Astrocyte (in vitro differentiated cells and primary cell): ENCODE measurements around the gene CDYL. TPM values are rescaled to one million over a fixed set of nuclear protein-coding genes. Genes with fewer than 3 reads are reported as not detected.
A peak's percentile ranks its signal among the peaks of the same experiment; 100 is the strongest.

Experiments used
- DNase-seq: peaks from one replicate; pipeline ENCODE4 v3.0.0-alpha.2; 2010; ENCODE audit warnings: low read depth
- FAIRE-seq: peaks from 2 replicates; lab custom pipeline; 2011; peaks lifted over from hg19 to GRCh38; lab: Jason Lieb, UNC
- H2AFZ ChIP-seq: 2 replicates; pipeline ENCODE4 v1.6.0; 2012; ENCODE audit warnings: low read depth, low read length, inconsistent platforms
- H3K27ac ChIP-seq: 2 replicates; pipeline ENCODE4 v1.5.1; 2011; ENCODE audit warnings: low read depth, low read length, inconsistent platforms
- H3K27me3 ChIP-seq: 2 replicates; pipeline ENCODE4 v1.6.0; 2011; ENCODE audit warnings: low read length, inconsistent platforms; ENCODE audit not compliant: insufficient read depth
- H3K36me3 ChIP-seq: 2 replicates; pipeline ENCODE4 v1.5.1; 2011; ENCODE audit warnings: low read length, inconsistent platforms; ENCODE audit not compliant: insufficient read depth
- H3K4me1 ChIP-seq: 2 replicates; pipeline ENCODE4 v1.5.1; 2011; ENCODE audit warnings: low read length, inconsistent platforms; ENCODE audit not compliant: insufficient read depth
- H3K4me2 ChIP-seq: 2 replicates; pipeline ENCODE4 v1.6.0; 2012; ENCODE audit warnings: low read length, inconsistent platforms
- H3K4me3 ChIP-seq: 2 replicates; pipeline ENCODE4 v1.5.1; 2011; ENCODE audit warnings: low read depth, mild to moderate bottlenecking, low read length, inconsistent platforms; ENCODE audit not compliant: insufficient read depth
- H3K79me2 ChIP-seq: 2 replicates; pipeline ENCODE4 v1.6.0; 2012; ENCODE audit warnings: mild to moderate bottlenecking, low read length, inconsistent platforms; ENCODE audit not compliant: insufficient read depth
- H3K9ac ChIP-seq: 2 replicates; pipeline ENCODE4 v1.6.0; 2012; ENCODE audit warnings: mild to moderate bottlenecking, low read length, inconsistent platforms
- H3K9me3 ChIP-seq: 2 replicates; pipeline ENCODE4 v1.5.1; 2012; ENCODE audit warnings: low read depth, mild to moderate bottlenecking, low read length, inconsistent platforms; ENCODE audit not compliant: insufficient read depth
- H4K20me1 ChIP-seq: 2 replicates; pipeline ENCODE4 v1.6.0; 2012; ENCODE audit warnings: low read length, inconsistent platforms; ENCODE audit not compliant: insufficient read depth
- H3K27ac Mint-ChIP-seq: one replicate; pipeline ENCODE4 v1.8.0; 2021; ENCODE audit warnings: mild to moderate bottlenecking, mixed read lengths; ENCODE audit not compliant: unreplicated experiment
- H3K27me3 Mint-ChIP-seq: one replicate; pipeline ENCODE4 v1.8.0; 2021; ENCODE audit warnings: low read depth, mixed read lengths; ENCODE audit not compliant: unreplicated experiment
- H3K36me3 Mint-ChIP-seq: one replicate; pipeline ENCODE4 v1.8.0; 2021; ENCODE audit warnings: low read depth, mixed read lengths; ENCODE audit not compliant: unreplicated experiment
- H3K4me1 Mint-ChIP-seq: one replicate; pipeline ENCODE4 v1.8.0; 2021; ENCODE audit warnings: low read depth, mixed read lengths; ENCODE audit not compliant: unreplicated experiment
- H3K4me3 Mint-ChIP-seq: one replicate; pipeline ENCODE4 v1.8.0; 2021; ENCODE audit warnings: mild to moderate bottlenecking, moderate library complexity, mixed read lengths; ENCODE audit not compliant: unreplicated experiment
- H3K9me3 Mint-ChIP-seq: one replicate; pipeline ENCODE4 v1.8.0; 2021; ENCODE audit warnings: mild to moderate bottlenecking, mixed read lengths; ENCODE audit not compliant: unreplicated experiment
- CTCF ChIP-seq: IDR thresholded peaks from 2 replicates; pipeline ENCODE4 v1.5.1; 2011; ENCODE audit warnings: low read depth, mild to moderate bottlenecking, inconsistent platforms, low read length, moderate library complexity; ENCODE audit not compliant: insufficient read depth
- EZH2 ChIP-seq: IDR thresholded peaks from 2 replicates; pipeline ENCODE4 v1.6.1; 2012; ENCODE audit warnings: mild to moderate bottlenecking, low read length, inconsistent platforms; ENCODE audit not compliant: insufficient read depth
- total RNA-seq: library from RNA; stranded (reverse); gene quantifications from 2 replicates; pipeline ENCODE4 v1.2.1, GENCODE V29; 2021

The CDYL gene
- total RNA-seq, 1 donor from 2014 or later = 87.1 TPM

GRCh38 chr6:4844108-4844507 lies 67.9 kb downstream of the CDYL start:
- peaks cover 15% of the 10 kb centered on the region for H3K9me3 Mint-ChIP-seq
- peaks cover 11% of the 10 kb centered on the region for H3K36me3 Mint-ChIP-seq
- Histone ChIP-seq H3K4me2 (no peak overlapping the region), H3K79me2 (peaks cover 90% of the 10 kb centered on the region), H3K4me3 (no peak overlapping the region), H3K9me3 (no peaks in the 10 kb centered on the region), H3K27me3 (no peaks in the 10 kb centered on the region), H3K9ac (no peak overlapping the region), H4K20me1 (peaks cover 65% of the 10 kb centered on the region), H2AFZ (no peak overlapping the region), H3K36me3 (no peaks in the 10 kb centered on the region), H3K4me1 (peaks cover 4% of the 10 kb centered on the region), H3K27ac (no peak overlapping the region)
- no peak for TF ChIP-seq CTCF
- no peak for TF ChIP-seq EZH2
- H3K27ac Mint-ChIP-seq = no peak overlapping the region
- DNase-seq (no peak), FAIRE-seq (no peak)
- H3K4me3 Mint-ChIP-seq = no peak overlapping the region
- H3K27me3 Mint-ChIP-seq = no peaks in the 10 kb centered on the region
- H3K4me1 Mint-ChIP-seq = peaks cover 19% of the 10 kb centered on the region

DNA sequence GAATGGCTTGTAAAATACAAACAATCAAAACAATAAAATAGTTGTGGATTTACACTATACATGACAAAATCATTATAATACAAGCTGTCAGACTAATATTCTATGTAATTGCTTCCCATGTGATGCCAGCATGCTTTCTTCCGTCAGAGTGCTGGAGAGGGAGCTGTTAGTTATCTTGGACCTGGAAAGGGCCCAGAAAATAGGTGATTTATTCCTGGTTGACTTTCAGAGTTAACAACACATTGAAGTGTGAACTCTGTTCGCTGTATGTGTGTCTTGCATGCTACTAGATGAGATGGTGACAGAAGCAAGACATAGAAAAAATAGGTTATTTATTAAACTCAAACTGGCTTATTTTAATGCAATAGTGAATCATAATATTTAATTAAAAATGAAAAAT lies 70.2 kb downstream of the CDYL start:
- peaks cover 7% of the 10 kb centered on the region for H3K36me3 Mint-ChIP-seq
- no peaks in the 10 kb centered on the region for H3K36me3 ChIP-seq
- no peaks in the 10 kb centered on the region for H3K27me3 Mint-ChIP-seq
- H4K20me1 ChIP-seq = peaks cover 69% of the 10 kb centered on the region
- H3K9me3 Mint-ChIP-seq = peaks cover 15% of the 10 kb centered on the region
- no peak overlapping the region for H3K4me2 ChIP-seq
- H3K4me3 Mint-ChIP-seq = no peak overlapping the region
- TF ChIP-seq CTCF (no peak), EZH2 (no peak)
- peaks cover 4% of the 10 kb centered on the region for H3K4me1 ChIP-seq
- H2AFZ ChIP-seq = no peak overlapping the region
- peaks cover 18% of the 10 kb centered on the region for H3K4me1 Mint-ChIP-seq
- no peaks in the 10 kb centered on the region for H3K27me3 ChIP-seq
- DNase-seq (no peak), FAIRE-seq (no peak)
- H3K79me2 ChIP-seq = peaks cover 85% of the 10 kb centered on the region
- H3K9ac ChIP-seq = no peak overlapping the region
- H3K27ac Mint-ChIP-seq = no peak overlapping the region
- H3K27ac ChIP-seq = no peak overlapping the region
- no peak overlapping the region for H3K4me3 ChIP-seq
- no peaks in the 10 kb centered on the region for H3K9me3 ChIP-seq

DNA sequence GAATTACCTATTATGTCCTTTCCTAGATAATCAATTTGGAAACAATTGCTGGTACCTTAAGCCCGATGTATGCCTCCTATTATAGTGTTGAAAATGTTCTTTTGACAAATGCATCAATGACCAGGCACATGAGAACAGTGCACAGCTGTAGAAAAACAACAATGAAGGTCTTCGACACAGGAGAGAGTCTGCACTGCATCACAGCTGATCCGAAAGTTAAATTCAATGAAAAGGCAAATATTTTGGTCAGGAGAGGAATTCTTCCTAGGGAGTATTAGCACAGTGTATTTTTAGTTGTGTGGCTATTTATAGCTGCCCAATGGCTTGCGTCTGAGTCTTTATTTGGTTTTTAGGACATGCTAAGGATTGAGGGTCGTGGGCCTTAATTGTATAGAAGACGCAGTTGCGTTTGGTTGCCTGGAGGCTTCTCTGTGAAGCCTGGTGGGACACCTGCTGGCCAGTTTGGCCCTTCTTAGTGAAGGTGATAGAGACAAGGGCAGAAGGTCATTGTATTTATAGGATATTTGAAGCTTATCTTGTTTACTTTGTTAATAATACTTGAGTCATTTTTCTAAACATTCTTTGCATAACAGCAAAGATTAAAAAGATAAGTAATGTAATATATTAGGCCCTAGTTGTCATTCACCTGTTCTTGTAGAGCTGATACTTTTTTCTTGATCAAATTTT lies 72.3 kb downstream of the CDYL start:
- FAIRE-seq = no peak
- no peaks in the 10 kb centered on the region for H3K36me3 ChIP-seq
- H3K4me3 Mint-ChIP-seq = no peak overlapping the region
- peaks cover 90% of the 10 kb centered on the region for H3K79me2 ChIP-seq
- no peak for DNase-seq
- H3K27ac Mint-ChIP-seq = no peak overlapping the region
- no peaks in the 10 kb centered on the region for H3K27me3 Mint-ChIP-seq
- H3K4me2 ChIP-seq = peak overlapping the region; percentile 42
- H3K27me3 ChIP-seq = no peaks in the 10 kb centered on the region
- TF ChIP-seq CTCF = peak; percentile 27
- no peak for TF ChIP-seq EZH2
- peaks cover 12% of the 10 kb centered on the region for H3K9me3 Mint-ChIP-seq
- H3K36me3 Mint-ChIP-seq = peaks cover 7% of the 10 kb centered on the region
- H3K27ac ChIP-seq = no peak overlapping the region
- H4K20me1 ChIP-seq = peaks cover 81% of the 10 kb centered on the region
- peaks cover 19% of the 10 kb centered on the region for H3K4me1 Mint-ChIP-seq
- H3K4me1 ChIP-seq = peaks cover 4% of the 10 kb centered on the region
- no peaks in the 10 kb centered on the region for H3K9me3 ChIP-seq
- no peak overlapping the region for H3K4me3 ChIP-seq
- no peak overlapping the region for H3K9ac ChIP-seq
- H2AFZ ChIP-seq = no peak overlapping the region
